Measurements from ENCODE around the gene GLCCI1. TPM values are rescaled to one million over a fixed set of nuclear protein-coding genes. Genes with fewer than 3 reads are reported as not detected.

GLCCI1 gene
- 3.6 and 10.3 TPM in 2 replicates for total RNA-seq

GRCh38 chr7:7968544-7969305 lies at the start of gene GLCCI1:
Gene GLCCI1 (plus strand): TSS chr7:7968796. CDS start chr7:7969351, 555 bp downstream.

